HG03354 (cell line): ENCODE measurements around the gene KRTAP29-1.
"Not testable (repeated sequence)": the region's sequence is repeated elsewhere in the genome, so short reads cannot be mapped to it uniquely, and the experiment has no call there.

Experiments used
- ATAC-seq: cut with Tn5 transposase; IDR thresholded peaks from one replicate; pipeline ENCODE4 v1.9.1; 2021; ENCODE audit warnings: mild to moderate bottlenecking; ENCODE audit not compliant: unreplicated experiment, poor library complexity, severe bottlenecking

Gene KRTAP29-1

DNA sequence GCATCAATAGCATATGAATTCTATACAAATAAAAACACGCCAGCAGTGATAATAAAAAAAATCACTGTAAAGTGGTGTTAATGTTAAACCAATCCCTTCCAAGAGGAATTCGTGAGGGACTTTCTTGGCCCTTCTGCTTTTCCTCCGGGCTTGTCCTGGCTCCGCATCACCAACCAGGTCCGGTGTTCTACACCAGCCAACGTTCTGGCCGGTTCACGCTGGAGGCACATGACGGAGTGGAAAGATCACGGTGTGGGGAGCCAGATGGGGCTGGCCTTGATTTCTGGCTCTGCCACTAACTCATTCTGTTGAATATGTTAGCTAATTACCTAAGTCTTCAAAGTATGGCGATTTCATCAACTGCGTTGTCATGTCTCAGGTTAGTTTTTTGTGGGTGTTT lies 1.4 kb upstream of the KRTAP29-1 start:
- ATAC-seq = no peak

DNA sequence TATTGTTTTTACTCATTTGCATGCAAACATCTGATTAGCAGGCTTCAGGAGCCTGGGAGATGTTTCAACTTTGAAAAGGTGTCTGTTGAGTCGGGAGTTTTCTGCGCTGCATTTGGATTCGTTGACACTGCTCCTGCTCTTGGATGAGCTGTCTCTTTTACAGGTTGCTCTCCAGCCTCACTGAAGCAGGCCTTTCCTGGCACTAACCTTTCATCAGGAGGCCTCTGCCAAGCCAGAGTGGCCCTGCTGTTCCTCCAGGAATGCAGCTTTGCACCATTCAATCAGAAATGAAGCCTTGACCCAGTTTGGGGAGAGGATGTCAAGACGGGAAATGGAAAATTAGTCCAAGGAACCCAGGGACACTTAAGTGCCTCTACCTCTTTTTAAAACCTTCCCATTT lies 330 bp upstream of the KRTAP29-1 start:
- no peak for ATAC-seq

DNA sequence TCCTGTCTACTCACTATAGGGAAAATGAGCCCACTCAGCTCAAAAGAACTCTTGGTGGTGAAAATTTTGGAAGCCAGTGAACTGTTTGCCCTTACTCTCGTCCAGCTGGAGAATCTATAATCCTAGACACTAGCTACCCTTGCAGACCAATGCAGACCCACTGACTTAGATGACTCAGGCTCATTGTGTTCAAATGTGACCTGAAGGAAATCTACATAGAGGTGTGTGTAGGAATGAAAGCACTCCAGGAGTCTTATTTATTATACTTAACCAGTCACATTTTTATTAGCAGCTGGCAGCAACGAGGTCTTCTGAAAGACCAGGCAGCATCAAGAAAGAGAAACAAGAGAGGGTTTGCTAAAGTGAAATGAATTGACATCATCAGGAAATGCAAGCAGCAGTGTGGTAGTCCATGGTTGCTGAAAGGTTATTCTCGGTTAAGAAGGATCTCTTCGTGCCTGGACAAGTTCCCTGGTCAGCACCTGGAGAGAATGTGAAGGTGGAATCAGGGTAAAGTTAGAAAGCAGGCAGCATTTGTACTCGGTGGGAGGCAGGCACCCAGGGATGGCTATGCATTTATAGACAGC lies 1.4 kb downstream of the KRTAP29-1 start:
- no peak for ATAC-seq

DNA sequence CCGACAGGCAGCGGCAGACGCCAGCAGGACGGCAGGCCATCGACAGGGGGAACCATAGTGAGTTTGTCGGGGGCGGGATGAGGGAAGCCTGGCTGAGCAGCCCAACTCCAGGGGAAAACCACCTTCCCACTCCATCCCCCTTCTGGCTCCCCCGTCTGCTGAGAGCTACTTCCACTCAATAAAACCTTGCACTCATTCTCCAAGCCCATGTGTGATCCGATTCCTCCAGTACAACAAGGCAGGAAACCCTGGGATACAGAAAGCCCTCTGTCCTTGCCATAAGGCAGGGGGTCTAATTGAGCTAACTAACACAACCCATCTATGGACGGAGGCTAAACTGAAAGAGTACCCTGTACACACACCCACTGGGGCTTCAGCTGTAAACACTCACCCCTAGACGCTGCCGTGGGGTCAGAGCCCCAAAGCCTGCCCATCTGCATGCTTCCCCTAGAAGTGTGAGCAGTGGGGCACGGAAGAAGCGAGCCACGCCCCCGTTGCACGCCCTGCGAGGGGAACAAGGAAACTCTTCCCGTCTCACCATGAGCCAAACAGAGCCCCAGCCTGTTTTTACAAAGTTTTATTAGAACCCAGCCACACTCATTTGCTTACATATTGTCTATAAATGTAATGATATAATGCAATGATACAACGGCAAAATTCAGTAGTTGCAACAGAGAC lies 4.1 kb downstream of the KRTAP29-1 start:
- no peak for ATAC-seq

DNA sequence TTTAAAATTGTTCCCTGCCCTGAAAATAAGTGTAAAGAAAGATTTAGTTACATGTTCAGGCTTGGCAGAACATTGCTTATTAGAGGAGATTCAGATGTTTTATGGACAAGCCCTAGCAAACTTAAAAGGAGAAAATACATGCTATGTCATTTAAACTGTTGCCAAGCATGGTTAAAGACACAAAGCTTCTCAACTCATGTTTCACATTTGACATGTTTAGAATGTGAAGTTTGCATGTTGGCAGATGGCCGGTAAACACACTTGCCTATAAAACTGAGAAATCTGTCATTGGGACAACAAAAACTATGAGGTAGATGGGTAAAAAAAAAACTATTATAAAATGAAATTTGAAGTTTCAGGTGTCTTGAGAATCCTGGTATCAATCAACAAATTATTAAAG lies 5.8 kb downstream of the KRTAP29-1 start:
- no peak for ATAC-seq

DNA sequence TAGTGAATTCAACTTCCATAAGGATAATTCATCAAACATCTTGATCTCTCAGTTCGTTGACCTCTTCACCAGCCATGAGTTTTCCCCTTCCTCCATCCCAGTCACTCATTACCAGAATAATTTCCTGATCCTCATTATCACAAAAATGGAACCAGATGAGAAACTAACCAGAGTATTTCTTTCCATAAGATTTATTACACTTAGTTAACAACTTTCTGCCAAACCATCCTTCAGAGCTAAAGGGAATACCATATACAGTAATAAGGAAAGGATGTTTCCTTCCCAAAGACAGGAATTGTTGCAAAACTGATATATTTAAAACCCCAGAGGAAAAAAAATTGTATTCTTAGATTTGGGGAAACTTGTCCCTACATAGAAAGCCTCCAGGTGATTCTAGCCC lies 8.6 kb downstream of the KRTAP29-1 start:
- no peak for ATAC-seq

DNA sequence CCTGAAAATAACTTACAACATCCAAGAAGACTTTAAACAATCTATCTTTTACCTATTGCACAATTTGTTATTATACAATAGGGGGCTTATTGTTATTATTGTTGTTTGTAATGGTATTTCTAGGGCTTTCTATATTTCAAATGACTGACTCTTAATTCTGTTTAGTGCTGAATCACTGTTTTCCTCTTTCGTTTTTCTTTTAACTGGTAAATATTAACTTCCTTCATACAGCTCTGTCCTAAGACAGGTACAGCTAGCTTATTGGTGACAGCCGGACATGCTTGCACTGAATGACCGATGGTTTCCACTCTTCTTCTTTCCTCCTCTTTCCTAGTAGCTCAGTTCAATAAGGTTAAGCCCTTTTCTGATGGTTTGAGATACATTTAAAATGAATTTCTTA lies 15.6 kb downstream of the KRTAP29-1 start:
- no peak for ATAC-seq

DNA sequence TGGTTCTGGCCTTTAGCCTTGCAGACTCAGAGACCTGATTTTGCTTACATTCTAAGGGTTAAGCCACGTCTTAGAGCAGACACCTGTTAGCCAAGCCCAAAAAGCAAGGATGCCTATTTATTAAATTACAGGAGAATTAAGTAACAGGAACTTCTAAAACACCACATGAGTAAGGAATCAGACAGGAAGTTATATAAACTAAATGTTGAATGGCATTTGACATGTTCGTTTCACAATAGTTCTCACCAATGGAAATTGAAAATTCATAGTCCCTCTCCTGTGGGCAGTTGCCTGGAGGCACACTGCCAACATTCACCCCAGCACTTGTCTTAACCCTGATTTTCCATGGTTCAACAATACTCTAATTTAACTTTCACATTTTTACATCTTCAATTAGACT lies 18.1 kb downstream of the KRTAP29-1 start:
- ATAC-seq = no peak

DNA sequence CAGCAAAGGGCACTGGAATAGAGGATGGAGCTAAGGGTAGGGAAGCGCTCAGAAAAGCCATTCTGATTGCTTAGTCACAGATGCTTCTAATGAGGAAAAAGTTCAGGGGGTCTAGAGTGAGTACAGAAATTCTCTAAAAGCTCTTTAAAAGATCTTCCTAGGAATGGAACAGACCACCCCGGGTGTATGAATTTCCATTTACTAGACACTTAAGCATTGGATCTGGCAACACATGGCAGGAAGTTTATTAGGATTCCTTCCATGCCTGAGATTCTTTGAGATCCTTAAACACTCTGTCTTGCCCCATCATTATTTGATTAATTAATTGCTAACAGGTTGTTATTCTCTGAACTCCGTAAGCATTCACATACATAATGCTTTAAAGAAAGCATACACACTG lies 18.6 kb downstream of the KRTAP29-1 start:
- ATAC-seq = no peak

DNA sequence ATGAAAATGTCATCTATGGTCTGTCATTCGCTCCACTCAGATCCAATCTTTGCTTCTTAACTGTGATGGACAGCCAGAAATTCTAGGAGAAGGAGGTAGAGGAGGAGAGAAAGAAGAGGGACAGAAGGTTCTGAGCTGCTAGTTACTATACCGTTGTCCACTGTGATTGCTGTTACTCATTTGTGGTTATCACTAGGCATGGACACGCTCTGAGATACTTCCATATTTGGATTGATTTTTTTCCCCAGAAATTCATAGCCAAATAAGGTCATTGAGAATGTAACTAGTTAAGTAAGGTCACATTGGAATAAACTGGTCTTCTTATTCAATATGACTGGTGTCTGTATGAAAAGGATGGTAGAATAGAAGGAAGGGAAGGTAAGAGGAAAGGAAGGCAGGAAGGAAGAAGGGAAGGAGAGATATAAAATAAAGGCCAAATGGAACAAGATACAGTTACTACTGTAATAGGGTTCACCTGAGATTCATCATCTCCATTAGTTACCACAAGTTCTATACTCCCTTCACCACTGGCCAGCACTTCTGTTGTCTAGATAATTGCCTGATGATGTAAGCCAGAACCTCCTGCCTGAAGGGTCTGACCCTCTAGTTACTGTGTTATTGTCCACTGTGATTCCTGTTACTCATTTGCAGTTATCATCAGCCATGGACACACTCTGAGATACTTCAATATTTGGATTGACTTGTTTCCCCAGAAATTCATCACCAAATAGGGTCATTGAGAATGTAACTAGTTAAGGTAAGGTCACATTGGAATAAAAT lies 24.3 kb downstream of the KRTAP29-1 start:
- no peak for ATAC-seq

DNA sequence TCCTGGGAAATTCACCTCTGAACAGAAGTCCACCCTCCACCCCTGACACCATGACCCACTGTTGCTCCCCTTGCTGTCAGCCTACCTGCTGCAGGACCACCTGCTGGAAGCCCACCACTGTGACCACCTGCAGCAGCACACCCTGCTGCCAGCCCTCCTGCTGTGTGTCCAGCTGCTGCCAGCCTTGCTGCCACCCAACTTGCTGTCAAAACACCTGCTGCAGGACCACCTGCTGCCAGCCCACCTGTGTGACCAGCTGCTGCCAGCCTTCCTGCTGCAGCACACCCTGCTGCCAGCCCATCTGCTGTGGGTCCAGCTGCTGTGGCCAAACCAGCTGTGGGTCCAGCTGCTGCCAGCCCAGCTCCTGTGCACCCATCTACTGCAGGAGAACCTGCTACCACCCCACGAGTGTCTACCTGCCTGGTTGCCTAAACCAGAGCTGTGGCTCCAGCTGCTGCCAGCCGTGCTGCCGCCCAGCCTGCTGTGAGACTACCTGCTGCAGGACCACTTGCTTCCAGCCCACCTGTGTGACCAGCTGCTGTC lies 26.9 kb downstream of the KRTAP29-1 start, which contains the start of gene KRTAP9-7:
Gene KRTAP9-7, plus strand, starts transcription at position 51 of the 543 bp plus-strand sequence. Its CDS starts 0 bp downstream, at position 51.
- ATAC-seq = not testable (repeated sequence)

DNA sequence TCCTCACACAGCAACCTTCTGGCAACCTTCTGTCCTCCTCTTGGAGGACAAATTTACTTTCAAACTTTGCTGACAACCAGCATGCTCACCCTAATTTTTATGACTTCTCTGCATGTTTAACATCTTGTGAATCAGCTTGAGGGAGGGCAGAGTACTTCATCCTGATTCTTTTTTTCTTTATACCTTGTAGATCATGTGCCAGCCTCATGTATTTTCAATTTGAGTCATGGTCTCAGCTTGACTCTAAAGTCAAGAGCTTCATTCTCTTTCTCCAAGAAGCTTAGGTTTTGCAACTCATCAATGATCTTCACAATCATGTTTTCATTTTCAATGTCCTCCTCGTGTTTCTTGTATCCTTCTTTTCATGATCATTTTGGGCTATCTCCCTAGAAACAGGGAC lies 30.8 kb downstream of the KRTAP29-1 start:
- ATAC-seq = no peak

DNA sequence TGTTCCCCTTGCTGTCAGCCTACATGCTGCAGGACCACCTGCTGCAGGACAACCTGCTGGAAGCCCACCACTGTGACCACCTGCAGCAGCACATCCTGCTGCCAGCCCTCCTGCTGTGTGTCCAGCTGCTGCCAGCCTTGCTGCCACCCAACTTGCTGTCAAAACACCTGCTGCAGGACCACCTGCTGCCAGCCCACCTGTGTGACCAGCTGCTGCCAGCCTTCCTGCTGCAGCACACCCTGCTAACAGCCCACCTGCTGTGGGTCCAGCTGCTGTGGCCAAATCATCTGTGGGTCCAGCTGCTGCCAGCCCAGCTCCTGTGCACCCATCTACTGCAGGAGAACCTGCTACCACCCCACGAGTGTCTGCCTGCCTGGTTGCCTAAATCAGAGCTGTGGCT lies 31.3 kb downstream of the KRTAP29-1 start:
- ATAC-seq = not testable (repeated sequence)

DNA sequence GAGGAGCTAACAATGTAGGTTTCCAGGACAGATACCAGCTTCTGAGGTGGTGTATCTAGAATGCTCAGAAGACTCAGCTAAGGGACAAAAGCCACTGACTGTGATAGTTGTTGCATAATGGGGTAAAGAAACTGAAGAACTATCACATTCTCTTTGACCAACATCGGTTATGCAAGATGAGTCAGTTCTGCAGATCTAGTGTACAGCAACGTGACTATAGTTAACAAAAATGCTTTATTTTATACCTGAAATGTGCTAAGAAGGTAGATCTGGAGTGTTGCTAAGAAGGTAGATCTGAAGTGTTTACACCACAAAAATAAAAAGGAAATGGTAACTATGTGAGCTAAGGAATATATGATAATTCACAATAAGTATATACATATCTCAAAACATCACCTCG lies 34.9 kb downstream of the KRTAP29-1 start:
- ATAC-seq = no peak

DNA sequence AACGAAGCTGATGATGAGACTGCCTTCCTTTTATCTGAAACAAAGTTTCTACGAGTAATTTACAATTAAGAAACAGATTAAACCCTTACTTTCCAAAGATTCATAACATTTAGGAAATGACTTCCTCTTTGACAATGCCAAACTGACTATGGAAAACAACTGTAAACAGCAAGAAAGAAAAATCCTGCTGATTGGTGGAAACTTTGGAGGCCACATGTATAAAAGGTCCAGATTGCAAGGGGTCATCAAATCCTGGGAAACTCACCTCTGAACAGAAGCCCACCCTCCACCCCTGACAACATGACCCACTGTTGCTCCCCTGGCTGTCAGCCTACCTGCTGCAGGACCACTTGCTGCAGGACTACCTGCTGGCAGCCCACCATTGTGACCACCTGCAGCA lies 37.6 kb downstream of the KRTAP29-1 start, which contains the start of gene KRTAP9-6:
Gene KRTAP9-6, plus strand, starts transcription at position 301 of the 400 bp plus-strand sequence. Its CDS starts 0 bp downstream, at position 301.
- no peak for ATAC-seq

DNA sequence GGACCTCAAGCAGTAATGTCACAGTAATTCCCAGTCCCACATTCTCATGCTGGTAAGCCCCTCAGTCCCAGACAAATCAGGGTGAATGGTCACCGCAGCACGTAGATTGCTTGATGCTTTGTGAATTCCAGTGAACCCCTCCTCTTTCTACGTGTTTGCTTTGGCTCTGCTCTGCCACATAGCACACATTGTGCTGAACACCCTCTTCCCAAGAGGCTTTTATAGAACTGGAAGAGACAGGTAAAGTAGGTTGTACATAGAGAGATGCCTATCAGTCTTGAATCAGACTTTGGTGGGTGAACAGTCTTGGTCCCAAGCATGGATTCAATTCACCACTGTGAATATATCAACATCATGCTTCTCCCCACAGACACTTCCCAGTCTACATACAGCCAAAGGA lies 38.1 kb downstream of the KRTAP29-1 start:
- ATAC-seq = no peak

DNA sequence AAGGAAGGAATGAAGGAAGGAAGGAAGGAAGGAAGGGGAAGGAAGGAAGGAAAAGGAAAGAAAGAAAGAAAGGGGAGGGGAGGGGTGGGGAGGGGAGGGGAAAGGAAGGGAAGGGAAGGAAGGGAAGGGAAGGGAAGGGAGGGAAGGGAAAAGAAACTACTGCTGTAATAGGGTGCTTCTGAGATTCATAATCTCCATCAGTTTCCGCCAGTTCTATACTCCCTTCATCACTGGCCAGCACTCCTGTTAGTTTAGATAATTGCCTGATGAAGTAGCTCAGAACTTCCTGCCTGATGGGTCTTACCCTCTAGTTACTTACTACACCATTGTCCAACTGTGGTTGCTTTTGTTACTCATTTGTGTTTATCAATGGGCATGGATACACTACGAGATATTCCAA lies 39.4 kb downstream of the KRTAP29-1 start:
- no peak for ATAC-seq

DNA sequence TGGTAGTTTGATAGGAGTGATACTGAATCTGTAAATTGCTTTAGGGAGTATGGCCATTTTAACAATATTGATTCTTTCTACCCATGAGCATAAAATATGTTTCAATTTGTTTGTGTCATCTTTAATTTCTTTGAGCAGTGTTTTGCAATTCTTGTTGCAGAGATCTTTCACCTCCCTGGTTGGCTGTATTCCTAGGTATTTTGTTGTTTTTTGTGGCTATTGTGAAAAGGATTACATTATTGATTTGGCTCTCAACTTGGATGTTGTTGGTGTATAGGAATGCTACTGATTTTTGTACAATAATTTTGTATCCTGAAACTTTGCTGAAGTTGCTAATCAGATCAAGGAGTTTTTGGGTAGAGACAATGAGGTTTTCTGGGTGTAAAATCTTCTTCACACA lies 44.2 kb downstream of the KRTAP29-1 start:
- no peak for ATAC-seq

DNA sequence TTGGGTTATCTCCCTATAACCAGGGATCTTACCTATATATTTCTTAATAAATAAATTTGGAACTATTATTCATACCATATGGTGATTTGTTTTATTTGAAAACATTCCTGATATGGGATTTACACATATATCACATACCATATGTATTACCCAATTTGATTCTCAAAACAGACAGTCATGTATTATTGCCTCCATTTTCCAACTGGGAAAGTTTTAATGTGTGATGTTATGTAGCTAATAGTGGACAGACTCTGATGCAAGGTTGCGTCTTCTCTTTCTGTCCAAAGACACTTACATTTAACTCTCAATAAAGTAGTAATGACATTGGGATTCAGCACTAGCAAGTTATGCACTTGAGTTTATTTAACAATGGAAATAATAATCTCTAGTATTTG lies 46.4 kb downstream of the KRTAP29-1 start:
- no peak for ATAC-seq
